ENCODE results near the gene GFER. TPM values are rescaled to one million over a fixed set of nuclear protein-coding genes. Genes with fewer than 3 reads are reported as not detected.
"Not testable (repeated sequence)": the region's sequence is repeated elsewhere in the genome, so short reads cannot be mapped to it uniquely, and the experiment has no call there.

Gene GFER
- total and polyA plus RNA-seq, 5 donors = 19.6 to 31.7 (median 22.4) TPM

GRCh38 chr16:1942810-1943726, 40.9 kb upstream of the GFER start, which contains the start of gene MSRB1:
Gene MSRB1 (minus strand): TSS chr16:1943199. CDS start chr16:1943156, 43 bp downstream.
- WGBS = 1% methylated on average over 77 of the region's 77 CpGs
- DNase-seq (peak; percentile 100), ATAC-seq (peak; percentile 96)
- Histone ChIP-seq H3K27ac (ENCODE audit: low read length) (peak within 1 kb of the TSS; percentile 69), H3K4me3 (ENCODE audit: low read length) (peak within 1 kb of the TSS; percentile 78), H3K4me1 (ENCODE audit: control insufficient read depth, insufficient read depth, low read length) (peaks cover 5% of the 10 kb centered on the region), H3K9me3 (ENCODE audit: control insufficient read depth, low read length) (no peaks in the 10 kb centered on the region), H3K27me3 (ENCODE audit: control insufficient read depth, insufficient read depth) (no peaks in the 10 kb centered on the region)
- intact Hi-C loops (cut with DNase I) = no loop called here

DNA sequence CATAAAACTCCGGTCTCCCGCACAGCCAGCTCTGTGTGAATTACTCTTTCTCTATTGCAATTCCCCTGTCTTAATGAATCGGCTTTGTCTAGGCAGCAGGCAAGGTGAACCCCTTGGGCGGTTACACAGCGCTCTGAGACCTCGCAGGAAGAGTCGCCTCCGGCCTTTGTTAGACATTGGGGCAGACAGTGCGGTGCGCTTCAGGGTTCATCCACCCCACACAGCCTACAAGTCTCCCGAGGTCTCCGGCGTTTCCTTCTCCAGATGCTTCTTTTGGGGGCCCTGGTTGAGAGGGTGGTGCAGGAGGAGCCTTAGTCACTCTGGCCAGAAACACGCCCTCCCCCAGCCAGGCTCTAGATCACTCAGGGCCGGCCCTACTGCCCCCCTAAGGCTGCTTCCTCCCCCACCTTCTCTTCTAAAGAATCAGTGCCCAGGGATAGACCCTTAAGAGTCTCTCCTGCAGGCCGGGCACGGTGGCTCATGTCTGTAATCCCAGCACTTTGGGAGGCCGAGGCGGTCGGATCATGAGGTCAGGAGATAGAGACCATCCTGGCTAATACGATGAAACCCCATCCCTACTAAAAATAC, 39.3 kb upstream of the GFER start:
- intact Hi-C loops (cut with DNase I) = no loop called here
- Histone ChIP-seq H3K27me3 (ENCODE audit: control insufficient read depth, insufficient read depth) (no peaks in the 10 kb centered on the region), H3K27ac (ENCODE audit: low read length) (no peak overlapping the region), H3K4me3 (ENCODE audit: low read length) (no peak overlapping the region), H3K4me1 (ENCODE audit: control insufficient read depth, insufficient read depth, low read length) (peaks cover 5% of the 10 kb centered on the region), H3K9me3 (ENCODE audit: control insufficient read depth, low read length) (no peaks in the 10 kb centered on the region)
- ATAC-seq = no peak
- 92% methylated on average over 21 of the region's 21 CpGs for WGBS
- no peak for DNase-seq

- Histone ChIP-seq H3K4me1 (ENCODE audit: control insufficient read depth, insufficient read depth, low read length) (peaks cover 5% of the 10 kb centered on the region), H3K27ac (ENCODE audit: low read length) (no peak overlapping the region)
- no peak for ATAC-seq
These were observed 38.2 kb upstream of the GFER start for GRCh38 chr16:1945559-1946391.

GRCh38 chr16:1946495-1947368, 37.3 kb upstream of the GFER start:
- no peak for ATAC-seq
- Histone ChIP-seq H3K27me3 (ENCODE audit: control insufficient read depth, insufficient read depth) (no peaks in the 10 kb centered on the region), H3K4me1 (ENCODE audit: control insufficient read depth, insufficient read depth, low read length) (peaks cover 5% of the 10 kb centered on the region), H3K9me3 (ENCODE audit: control insufficient read depth, low read length) (no peaks in the 10 kb centered on the region), H3K4me3 (ENCODE audit: low read length) (no peak overlapping the region), H3K27ac (ENCODE audit: low read length) (no peak overlapping the region)
- WGBS = 84% methylated on average over 38 of the region's 38 CpGs
- peak in 1 of 3 donors; percentile 50 for DNase-seq
- intact Hi-C loops (cut with DNase I) = no loop called here

More at GRCh38 chr16:1945559-1946391, 38.2 kb upstream of the GFER start:
- Histone ChIP-seq H3K27me3 (ENCODE audit: control insufficient read depth, insufficient read depth) (no peaks in the 10 kb centered on the region), H3K4me3 (ENCODE audit: low read length) (no peak overlapping the region), H3K9me3 (ENCODE audit: control insufficient read depth, low read length) (no peaks in the 10 kb centered on the region)
- intact Hi-C loops (cut with DNase I) = no loop called here
- WGBS = 84% methylated on average over 19 of the region's 19 CpGs
- DNase-seq = no peak

- Histone ChIP-seq H3K4me3 (ENCODE audit: low read length) (no peak overlapping the region), H3K9me3 (ENCODE audit: control insufficient read depth, low read length) (no peaks in the 10 kb centered on the region), H3K4me1 (ENCODE audit: control insufficient read depth, insufficient read depth, low read length) (peaks cover 2% of the 10 kb centered on the region), H3K27ac (ENCODE audit: low read length) (no peak overlapping the region), H3K27me3 (ENCODE audit: control insufficient read depth, insufficient read depth) (no peaks in the 10 kb centered on the region)
- DNase-seq (no peak), ATAC-seq (no peak)
- intact Hi-C loops (cut with DNase I) = no loop called here
- WGBS = 88% methylated on average over 9 of the region's 9 CpGs
These were observed 36.7 kb upstream of the GFER start for GRCh38 chr16:1947369-1947670.

- H3K27ac ChIP-seq (ENCODE audit: low read length) = no peak overlapping the region
- DNase-seq = peak in 1 of 3 donors; percentile 13
- no peaks in the 10 kb centered on the region for H3K9me3 ChIP-seq (ENCODE audit: control insufficient read depth, low read length)
- H3K27me3 ChIP-seq (ENCODE audit: control insufficient read depth, insufficient read depth) = no peaks in the 10 kb centered on the region
- no peak overlapping the region for H3K4me3 ChIP-seq (ENCODE audit: low read length)
- intact Hi-C loops (cut with DNase I) = no loop called here
- WGBS = 95% methylated on average over 11 of the region's 11 CpGs
- no peaks in the 10 kb centered on the region for H3K4me1 ChIP-seq (ENCODE audit: control insufficient read depth, insufficient read depth, low read length)
- no peak for ATAC-seq
These were observed 34.5 kb upstream of the GFER start for GRCh38 chr16:1949507-1949906.

- no peaks in the 10 kb centered on the region for H3K27me3 ChIP-seq (ENCODE audit: control insufficient read depth, insufficient read depth)
- ATAC-seq (no peak), DNase-seq (peak in 1 of 3 donors; percentile 52)
- 66% methylated on average over 7 of the region's 7 CpGs for WGBS
- H3K9me3 ChIP-seq (ENCODE audit: control insufficient read depth, low read length) = no peaks in the 10 kb centered on the region
- H3K27ac ChIP-seq (ENCODE audit: low read length) = peak overlapping the region; percentile 7
- intact Hi-C loops (cut with DNase I) = no loop called here
- no peak overlapping the region for H3K4me3 ChIP-seq (ENCODE audit: low read length)
- no peaks in the 10 kb centered on the region for H3K4me1 ChIP-seq (ENCODE audit: control insufficient read depth, insufficient read depth, low read length)
These were observed 33.9 kb upstream of the GFER start for GRCh38 chr16:1950047-1950446.

DNA sequence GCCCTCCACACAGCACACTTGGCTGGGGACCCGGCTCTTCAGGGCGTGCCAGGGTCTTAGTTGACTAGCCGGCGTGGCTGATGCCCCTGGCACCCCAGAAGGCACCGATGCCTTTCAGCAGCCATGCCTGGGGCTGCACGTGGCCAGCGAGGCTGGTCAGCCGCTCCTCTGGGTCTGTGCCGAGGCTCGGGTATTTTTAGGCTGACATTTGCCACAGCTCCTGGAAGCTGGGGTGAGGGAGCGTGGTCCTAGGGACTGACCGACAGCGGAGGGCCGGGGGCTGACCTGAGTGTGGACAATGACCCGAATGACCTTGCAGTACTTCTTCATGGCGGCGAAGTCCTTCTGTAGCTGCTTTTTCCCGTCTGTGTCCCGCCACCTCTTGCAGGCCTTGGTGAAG, 33.4 kb upstream of the GFER start:
- no peaks in the 10 kb centered on the region for H3K4me1 ChIP-seq (ENCODE audit: control insufficient read depth, insufficient read depth, low read length)
- no peaks in the 10 kb centered on the region for H3K27me3 ChIP-seq (ENCODE audit: control insufficient read depth, insufficient read depth)
- intact Hi-C loops (cut with DNase I) = no loop called here
- no peak overlapping the region for H3K4me3 ChIP-seq (ENCODE audit: low read length)
- H3K9me3 ChIP-seq (ENCODE audit: control insufficient read depth, low read length) = no peaks in the 10 kb centered on the region
- DNase-seq (peak in 2 of 3 donors; percentile 67 to 71), ATAC-seq (peak; percentile 47 to 48)
- H3K27ac ChIP-seq (ENCODE audit: low read length) = peak overlapping the region; percentile 61
- WGBS = 68% methylated on average over 19 of the region's 19 CpGs

DNA sequence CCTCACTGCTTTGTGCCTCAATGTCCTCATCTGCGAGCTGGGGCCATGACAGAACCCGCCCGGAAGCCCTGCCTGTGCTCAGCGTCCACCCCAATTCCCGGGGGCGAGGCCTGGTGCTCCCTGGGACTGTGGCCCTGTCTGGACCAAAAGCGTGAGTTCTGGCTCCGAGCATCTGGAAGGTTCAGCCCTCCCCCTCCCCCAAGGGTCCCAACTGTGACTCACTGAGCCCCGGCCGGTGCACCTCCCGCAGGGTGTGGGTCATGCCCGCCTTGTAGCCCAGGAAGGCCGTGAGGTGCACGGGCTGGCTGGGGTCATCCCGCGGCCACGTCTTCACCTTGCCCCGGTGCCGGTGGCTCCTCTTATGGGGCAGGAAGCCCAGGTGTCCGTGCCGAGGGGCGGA, 30.3 kb upstream of the GFER start:
- 85% methylated on average over 22 of the region's 22 CpGs for WGBS
- Histone ChIP-seq H3K9me3 (ENCODE audit: control insufficient read depth, low read length) (no peaks in the 10 kb centered on the region), H3K27ac (ENCODE audit: low read length) (peak overlapping the region; percentile 65), H3K4me1 (ENCODE audit: control insufficient read depth, insufficient read depth, low read length) (no peaks in the 10 kb centered on the region), H3K4me3 (ENCODE audit: low read length) (no peak overlapping the region), H3K27me3 (ENCODE audit: control insufficient read depth, insufficient read depth) (no peaks in the 10 kb centered on the region)
- ATAC-seq = peak; percentile 6 to 10
- intact Hi-C loops (cut with DNase I) = no loop called here
- peak; percentile 13 to 41 (median 33) for DNase-seq

DNA sequence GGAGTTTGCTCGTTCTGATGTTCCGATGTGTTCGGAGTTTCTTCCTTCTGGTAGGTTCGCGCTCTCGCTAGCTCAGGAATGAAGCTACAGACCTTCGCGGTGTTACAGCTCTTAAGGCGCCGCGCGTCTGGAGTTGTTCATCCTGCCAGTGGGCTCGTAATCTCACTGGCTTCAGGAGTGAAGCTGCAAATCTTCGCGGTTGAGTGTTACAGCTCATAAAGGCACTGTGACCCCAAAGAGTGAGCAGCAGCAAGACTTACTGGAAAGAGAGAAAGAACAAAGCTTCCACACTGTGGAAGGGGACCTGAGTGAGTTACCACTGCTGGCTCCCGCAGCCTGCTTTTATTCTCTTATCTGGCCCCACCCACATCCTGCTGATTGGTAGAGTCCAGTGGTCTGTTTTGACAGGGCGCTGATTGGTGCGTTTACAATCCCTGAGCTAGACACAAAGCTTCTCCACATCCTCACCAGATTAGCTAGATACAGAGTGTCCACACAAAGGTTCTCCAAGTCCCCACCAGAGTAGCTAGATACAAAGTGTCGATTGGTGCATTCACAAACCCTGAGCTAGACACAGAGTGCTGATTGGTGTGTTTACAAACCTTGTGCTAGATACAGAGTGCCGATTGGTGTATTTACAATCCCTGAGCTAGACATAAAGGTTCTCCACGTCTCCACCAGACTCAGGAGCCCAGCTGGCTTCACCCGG, 26.4 kb upstream of the GFER start:
- ATAC-seq; H3K27ac ChIP-seq (ENCODE audit: low read length); intact Hi-C loops (cut with DNase I); DNase-seq; H3K27me3 ChIP-seq (ENCODE audit: control insufficient read depth, insufficient read depth); H3K4me1 ChIP-seq (ENCODE audit: control insufficient read depth, insufficient read depth, low read length); H3K9me3 ChIP-seq (ENCODE audit: control insufficient read depth, low read length); H3K4me3 ChIP-seq (ENCODE audit: low read length): not testable (repeated sequence)
- 84% methylated on average over 21 of the region's 22 CpGs for WGBS

All from right cardiac atrium (tissue), 5 donors.